HG03039 (cell line): ENCODE data around the gene ASPDH.

Experiments
- ATAC-seq: cut with Tn5 transposase; IDR thresholded peaks from one replicate; pipeline ENCODE4 v1.9.1; 2021; ENCODE audit warnings: mild to moderate bottlenecking, moderate library complexity; ENCODE audit not compliant: unreplicated experiment

Gene ASPDH

DNA sequence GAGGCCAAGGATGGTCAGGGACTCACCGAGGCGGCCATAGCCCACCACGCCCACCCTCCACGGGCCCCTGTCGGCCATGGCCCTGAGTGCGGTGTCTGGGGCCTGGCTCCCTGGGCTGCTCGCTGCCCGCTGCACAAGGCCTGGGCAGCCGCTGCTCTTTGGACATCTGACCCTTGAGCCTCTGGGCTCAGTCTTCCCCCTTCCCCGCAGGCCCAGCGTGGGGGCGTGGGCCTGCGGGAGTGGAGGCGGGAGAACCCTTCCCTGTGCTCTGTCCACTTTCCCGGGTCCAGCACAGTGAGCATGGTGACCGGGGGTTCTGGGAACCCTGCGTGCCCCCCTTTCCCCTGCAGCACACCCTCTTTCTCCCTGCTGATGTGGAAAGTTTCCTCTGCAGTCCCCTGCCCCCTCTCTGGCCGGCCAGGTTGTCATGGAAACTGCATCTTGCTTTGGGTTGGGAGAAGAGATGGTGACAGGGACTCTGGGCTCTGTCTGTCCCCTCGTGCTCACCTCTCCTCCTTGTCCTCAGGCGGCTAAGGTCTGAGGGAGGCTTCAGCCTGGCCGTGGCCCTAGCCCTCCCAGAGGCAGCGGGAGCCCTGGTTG, at the start of gene ASPDH:
ASPDH (minus strand) TSS at position 168 of the 600 bp plus-strand sequence; CDS start at position 78, 90 bp downstream.
- ATAC-seq: no peak

DNA sequence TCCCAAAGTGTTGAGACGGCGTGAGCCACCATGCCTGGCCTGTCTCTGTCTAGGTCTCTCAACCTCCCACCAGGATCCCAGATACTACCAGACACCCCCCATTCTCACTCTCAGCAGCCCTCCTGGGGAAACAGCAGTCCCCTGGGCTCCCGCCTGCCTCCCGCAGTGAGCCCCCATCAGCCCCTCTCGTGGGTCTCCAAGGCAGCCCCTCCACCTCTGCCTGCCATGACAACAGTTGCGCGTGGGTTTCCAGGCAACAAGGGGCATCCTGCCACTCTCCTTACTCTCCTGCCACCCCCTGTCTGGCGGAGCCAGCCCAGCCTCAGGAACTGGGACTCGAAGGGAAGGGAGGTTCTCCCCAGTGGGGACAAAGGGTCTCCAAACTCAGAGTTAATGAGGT, 49.3 kb upstream of the ASPDH start:
- no peak for ATAC-seq

GRCh38 chr19:50562329-50562728, 48.6 kb upstream of the ASPDH start:
- no peak for ATAC-seq

DNA sequence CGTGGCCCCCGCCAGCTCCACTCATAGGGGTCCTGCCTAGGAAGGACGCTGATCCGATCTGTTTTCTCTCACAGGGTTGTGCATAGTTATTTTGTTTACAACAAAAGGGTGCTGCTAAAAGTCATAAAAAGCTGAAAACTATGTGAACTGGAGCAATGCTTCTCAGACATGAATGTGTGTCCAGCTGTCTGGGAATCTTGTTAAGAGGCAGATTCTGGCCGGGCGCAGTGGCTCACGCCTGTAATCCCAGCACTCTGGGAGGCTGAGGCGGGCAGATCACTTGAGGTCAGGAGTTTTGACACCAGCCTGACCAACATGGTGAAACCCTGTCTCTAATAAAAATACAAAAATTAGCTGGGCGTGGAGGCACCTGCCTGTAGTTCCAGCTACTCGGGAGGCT, 45.9 kb upstream of the ASPDH start:
- ATAC-seq: no peak

DNA sequence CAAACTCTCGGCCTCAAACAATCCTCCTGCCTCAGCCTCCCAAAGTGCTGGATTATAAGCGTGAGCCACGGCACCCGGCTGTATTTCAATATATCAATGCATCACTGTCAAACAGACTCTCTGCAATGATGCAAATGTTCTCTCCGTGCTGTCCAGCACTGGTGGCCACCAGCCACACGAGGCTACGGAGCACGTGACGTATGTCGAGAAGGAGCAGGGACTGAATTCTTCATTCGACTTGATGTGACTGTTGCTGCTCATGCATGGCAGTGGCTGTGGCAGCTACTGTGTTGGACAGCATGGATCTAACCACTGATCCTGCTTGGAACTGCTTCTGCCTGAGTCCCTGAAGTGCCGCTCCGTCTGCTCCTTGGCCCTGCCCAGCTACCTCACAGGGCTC, 44.7 kb upstream of the ASPDH start:
- no peak for ATAC-seq

- ATAC-seq: no peak
Measured at GRCh38 chr19:50558039-50558438, 44.3 kb upstream of the ASPDH start.

GRCh38 chr19:50557009-50557613, 43.4 kb upstream of the ASPDH start:
- no peak for ATAC-seq

- ATAC-seq: no peak
Measured at GRCh38 chr19:50556282-50557008, 42.7 kb upstream of the ASPDH start.

DNA sequence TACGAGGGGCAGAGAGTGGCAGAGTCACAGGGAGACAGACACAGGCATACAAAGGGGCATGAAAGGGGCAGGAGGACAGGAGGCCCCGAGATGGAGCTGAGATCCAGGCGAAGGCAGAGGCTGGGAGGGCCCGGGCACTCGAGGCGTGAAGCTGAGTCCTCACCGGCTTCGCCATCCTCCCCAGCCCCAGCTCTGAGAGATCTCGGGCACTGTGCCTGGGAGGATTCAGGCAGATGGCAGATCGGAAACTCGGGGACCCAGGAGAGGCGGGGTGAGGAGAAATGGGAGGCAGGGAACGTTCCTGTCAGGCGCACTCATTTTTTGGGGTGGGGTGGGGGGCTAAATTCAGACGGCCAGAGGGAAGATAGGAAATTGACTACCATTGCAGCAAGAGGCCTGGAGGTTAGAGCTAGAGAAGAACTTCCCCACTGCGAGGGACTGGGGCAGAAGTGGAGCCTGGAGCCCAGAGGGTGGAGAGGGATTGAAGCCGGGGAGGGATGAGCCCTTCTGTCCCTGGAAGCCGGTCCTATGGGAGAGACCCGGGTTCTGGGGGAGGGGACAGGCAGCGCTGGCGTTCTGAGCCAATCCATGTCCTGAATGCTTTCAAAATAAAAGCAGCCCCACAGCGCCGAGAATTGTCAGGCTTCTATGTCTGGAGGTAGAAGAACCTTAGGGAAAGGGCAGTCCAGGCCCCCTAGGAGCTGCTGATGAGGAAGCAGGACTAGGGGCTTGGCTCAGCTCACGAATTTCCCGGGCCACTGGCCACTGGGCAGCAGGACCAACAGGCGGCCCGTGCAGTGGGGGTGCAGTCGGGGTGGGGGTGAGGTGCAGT, 42.0 kb upstream of the ASPDH start:
- no peak for ATAC-seq

DNA sequence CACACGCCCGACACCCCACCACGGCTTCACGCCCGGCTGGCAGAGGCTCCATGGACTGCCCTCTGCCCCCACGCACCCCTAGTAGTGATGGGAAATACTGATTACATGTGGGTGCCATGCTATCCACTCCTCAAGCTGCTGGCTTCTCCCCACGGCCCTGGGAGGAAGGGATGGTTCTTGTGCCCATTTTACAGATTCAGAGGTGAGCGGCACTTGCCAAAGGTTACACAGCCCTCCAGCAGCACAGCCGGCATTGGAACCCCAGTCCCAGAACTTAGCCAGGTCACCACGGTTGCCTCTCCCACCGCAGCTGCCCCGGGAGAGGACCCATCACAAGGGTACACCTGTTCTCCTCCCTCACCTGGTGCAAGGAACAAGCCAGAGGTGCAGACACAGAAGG, 41.3 kb upstream of the ASPDH start:
- no peak for ATAC-seq

DNA sequence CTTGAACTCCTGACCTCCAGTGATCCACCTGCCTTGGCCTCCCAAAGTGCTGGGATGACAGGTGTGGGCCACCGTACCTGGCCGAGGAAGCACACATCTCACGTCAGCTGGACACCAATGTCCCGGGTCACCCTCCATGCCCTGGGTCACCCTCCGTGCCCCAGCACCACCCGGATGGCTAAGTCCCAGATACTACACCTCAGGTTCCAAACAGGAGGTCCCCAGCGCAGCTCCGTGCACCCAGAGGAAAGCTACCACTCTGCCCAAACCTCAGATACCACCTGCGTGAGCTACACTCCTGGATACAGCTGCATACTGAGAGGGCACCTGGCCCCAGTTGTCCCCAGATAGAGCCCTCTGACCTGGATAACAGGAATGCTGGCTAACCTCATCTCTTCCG, 40.5 kb upstream of the ASPDH start:
- ATAC-seq: no peak

GRCh38 chr19:50553134-50553703, 39.5 kb upstream of the ASPDH start:
- ATAC-seq: no peak

DNA sequence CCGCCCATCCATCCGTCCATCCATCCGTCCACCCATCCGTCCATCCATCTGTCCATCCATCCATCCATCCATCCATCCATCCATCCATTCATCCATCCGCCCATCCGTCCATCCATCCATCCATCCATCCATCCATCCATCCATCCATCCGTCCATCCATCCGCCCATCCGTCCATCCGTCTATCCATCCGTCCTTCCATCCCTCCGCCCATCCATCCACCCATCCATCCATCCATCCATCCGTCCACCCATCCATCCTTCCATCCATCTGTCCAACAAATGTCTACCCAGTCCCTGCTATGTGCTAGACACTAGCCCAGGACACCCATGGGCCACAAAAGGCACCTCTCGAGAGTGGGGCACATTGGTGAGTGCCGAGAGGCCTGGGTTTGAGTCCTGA, 38.8 kb upstream of the ASPDH start:
- no peak for ATAC-seq

GRCh38 chr19:50551715-50552187, 38.0 kb upstream of the ASPDH start:
- ATAC-seq: no peak

DNA sequence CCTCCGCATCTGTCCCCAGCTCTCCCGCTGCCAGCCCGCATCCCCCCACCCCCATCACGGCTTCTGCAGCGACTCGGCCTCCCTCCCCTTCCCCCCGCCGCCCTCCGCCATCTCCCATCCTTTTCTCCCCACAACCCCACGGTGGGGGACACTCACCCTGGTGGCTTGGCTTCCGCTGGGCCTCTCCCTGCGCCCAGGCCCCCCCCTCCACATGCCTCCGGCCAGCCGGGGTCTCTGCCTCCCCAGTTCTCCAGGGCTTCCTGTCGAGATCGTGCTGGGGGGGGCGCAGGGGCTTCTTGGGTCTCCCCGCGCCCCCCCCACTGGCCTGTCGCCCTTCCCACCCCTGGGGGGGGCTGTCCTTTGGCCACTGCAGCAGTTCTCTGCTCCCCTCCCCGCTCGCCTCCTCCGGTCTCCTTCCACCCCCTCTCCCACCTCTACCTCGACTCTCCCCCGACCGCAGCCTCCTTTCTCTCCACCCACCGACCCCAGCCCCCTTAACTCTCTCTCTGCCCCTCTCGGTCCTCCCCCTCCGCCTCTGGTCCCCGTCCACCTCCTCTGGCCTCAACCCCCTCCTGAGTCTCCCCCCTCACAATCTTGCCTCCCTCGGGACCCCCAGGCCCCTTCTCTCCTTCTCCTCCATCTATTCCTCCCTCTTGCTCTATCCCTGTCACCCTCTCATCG, 37.5 kb upstream of the ASPDH start:
- ATAC-seq: no peak

GRCh38 chr19:50550594-50550966, 36.9 kb upstream of the ASPDH start:
- ATAC-seq: no peak

DNA sequence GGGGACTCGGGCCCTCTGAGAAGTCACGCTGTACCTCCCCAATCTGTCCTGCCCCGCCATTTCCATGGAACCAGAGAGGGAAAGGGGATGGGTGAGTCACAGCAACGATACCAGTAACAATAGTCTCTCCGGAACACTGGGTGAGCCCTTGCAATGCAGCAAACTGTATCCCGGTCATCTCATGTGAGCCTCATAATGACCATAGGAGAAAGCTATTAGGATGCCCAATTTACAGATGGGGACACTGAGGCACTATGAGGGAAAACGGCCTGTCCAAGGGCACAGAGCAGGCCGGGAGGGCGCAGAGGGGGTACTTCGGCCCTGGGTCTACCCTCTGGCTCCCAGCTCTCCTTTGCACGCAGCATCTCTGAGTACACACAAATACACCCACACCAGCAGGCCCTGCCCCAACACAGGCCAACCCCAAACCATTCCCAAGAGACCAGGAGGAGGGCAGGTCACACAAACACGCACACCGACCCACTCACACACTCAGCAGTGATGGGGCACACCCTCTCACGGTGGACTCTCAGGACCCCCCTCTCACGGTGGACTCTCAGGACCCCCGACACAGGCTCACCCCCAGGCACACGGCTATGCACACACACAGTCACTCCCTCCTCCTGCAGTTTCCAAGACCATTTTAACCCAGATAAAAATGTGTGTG, 36.3 kb upstream of the ASPDH start:
- ATAC-seq: no peak

DNA sequence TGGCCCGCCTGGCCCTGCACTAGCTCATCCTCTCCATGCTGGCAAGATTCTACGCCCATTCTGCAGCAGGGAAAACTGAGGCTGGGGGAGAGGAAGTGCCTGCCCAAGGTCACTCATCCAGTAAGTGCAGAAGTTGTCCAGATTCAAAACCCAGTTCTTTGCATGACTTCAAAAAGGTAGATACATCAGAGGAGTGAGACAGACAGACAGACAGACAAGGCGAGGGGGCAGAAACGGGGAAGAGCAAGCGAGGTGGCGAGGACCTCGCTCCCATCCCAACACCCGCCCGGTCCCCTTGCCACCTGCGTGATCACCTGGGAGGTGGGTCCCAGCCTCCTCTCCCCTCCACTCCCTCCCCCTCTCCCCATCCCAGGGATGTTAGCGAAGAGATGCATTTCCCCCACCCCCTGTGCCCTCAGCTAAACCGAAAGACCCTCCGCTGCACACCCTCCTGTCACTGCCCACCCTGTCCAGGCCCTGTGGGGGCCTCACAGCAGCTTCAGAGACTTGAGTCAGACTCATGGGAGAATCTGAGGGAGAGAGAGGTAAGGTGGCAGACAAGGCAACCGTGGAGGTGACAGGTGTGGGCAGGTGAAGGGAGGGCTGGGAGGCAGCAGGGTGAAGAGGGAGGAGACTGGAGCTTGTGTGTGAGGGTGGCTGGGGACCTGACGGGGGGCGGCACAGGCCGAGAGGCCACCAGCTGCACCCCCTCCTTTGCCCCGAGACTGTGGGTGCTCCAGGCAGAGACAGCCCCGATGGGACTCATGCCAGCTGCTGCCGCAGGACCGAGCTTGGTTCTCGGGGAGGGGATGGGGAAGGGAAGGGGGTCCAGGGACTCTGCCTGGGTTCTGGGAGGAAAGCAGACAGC, 35.6 kb upstream of the ASPDH start:
- no peak for ATAC-seq
